Mucosa of gallbladder (tissue), 1 donor: ENCODE results near the gene SLC2A14. TPM values are rescaled to one million over a fixed set of nuclear protein-coding genes. Genes with fewer than 3 reads are reported as not detected.
"Not testable (repeated sequence)": the region's sequence is repeated elsewhere in the genome, so short reads cannot be mapped to it uniquely, and the experiment has no call there.

Experiments used
- DNase-seq: peaks from one replicate; pipeline ENCODE4 v3.0.0-alpha.2; 2020; ENCODE audit warnings: low spot score
- total RNA-seq: library from RNA; stranded (reverse); gene quantifications from one replicate; pipeline ENCODE4 v1.2.1, GENCODE V29; 2021
- donor health status: DM: no; HTN: no; CAD: no.

The SLC2A14 gene
- 1.1 TPM for total RNA-seq

DNA sequence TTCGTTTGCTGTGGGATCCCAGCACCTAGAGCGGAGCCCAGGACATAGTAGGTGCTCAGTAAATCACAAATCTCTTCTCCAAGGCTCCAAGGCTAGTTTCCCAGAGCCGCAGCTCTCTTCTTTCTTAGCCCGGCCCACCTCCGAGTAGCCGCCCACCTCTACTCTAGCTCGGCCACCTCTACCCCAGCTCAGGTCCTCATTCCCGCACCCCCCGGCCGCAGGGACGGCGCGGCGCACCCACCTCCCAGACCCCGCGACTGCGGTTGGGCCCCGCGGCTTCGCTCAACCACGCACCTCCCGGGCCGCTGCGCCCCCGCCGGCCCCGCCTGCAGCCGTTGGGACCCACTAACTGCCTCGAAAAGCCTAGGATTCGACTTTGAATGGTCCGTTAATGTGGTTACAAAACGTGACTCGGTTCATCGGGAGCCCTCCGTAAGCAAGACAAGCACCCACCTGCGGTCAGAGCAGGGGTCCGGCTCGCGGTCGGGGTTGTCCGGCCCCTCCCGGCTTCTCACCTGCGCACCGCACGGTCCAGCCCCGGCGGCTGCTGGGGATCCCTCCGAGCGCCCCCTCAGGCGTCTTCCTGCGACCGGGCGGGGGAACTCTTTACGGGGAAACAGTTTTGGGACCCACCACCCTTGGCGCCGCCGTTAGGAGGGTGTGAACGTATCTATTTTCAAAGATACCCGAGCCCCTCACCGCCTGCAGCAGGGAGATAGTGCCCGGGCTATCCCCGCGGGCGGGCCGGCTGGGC, at the start of gene SLC2A14:
Gene SLC2A14 (minus strand): TSS at position 350 of the 754 bp plus-strand sequence. CDS start 3,035 bp downstream, outside the sequence.
- DNase-seq, result no peak

DNA sequence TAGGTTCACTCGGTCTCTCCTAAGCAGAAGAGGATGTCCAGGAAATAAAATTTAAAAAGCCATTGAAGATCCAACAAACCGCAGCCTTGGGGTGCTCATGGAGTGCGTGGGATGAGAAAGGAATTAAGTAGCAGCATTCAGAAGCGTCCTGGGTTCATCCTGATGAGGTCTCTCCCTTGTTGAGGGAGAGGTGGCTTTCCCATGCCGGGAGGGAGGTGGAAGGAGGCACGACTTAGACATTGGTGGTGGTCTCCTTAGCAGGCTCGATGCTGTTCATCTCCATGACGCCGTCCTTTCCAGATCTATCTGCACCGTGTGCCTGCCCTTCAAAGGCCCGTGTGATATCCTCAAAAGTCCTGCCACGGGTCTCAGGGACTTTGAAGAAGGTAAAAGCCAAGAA, 48.5 kb upstream of the SLC2A14 start:
- DNase-seq, result not testable (repeated sequence)

DNA sequence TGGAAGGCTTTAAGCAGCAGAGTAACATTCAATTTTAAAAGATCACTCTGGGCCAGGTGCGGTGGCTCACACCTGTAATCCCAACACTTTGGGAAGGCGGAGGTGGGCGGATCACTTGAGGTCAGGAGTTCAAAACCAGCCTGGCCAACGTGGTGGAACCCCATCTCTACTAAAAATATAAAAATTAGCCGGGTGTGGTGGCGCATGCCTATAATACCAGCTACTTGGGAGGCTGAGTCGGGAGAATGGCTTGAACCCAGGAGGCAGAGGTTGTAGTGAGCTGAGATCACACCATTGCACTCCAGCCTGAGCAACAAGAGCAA, 45.5 kb upstream of the SLC2A14 start:
- DNase-seq, result not testable (repeated sequence)

DNA sequence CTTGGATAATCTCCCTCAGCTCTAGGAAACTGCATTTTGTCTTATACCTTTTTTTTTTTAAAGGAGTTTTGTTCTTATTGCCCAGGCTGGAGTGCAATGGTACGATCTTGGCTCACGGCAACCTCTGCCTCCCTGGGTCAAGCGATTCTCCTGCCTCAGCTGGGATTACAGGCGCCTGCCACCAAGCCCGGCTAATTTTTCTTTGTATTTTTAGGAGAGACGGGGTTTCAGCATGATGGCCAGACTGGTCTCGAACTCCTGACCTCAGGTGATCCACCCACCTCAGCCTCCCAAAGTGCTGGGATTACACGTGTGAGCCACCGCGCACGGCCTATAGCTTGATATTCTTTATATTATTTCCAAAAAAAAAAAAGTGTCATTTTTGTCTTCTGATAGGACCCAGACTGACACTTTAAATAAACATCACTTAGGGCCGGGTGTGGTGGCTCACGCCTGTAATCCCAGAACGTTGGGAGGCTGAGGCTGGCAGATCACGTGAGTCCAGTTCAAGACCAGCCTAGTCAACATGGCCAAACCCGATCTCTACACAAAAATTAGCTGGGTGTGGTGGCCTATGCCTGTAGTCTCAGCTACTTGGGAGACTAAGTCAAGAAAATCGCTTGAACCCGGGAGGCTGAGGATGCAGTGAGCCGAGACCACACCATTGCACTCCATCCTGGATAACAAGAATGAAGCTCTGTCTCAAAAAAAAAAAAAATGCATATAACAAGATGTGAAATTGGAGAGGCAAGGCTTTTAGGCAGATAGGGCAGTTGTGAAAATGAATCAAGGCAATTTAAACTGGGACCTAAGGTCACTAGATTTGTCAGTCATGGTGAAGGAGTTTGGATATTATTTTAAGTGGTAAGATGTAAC, 44.9 kb upstream of the SLC2A14 start:
- DNase-seq, result no peak

DNA sequence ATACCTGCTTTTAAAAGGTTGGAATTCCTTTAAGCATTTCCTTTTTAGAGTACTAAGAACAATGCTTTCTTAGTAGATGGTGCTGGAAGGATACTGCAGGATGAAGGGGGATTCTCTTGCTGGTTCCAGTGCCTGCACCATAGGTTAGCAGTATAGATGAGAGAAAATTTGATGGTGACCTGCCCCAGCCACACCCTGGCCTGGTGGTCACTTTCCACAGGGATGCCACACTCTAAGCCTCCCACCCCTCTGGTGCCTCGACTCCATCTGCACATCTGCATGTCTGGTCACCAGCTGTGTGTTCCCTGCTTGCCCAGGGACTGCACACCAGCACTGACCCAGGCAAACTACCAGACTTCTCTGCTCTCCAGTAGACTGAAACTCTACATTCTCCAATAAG, 44.2 kb upstream of the SLC2A14 start:
- DNase-seq, result no peak

DNA sequence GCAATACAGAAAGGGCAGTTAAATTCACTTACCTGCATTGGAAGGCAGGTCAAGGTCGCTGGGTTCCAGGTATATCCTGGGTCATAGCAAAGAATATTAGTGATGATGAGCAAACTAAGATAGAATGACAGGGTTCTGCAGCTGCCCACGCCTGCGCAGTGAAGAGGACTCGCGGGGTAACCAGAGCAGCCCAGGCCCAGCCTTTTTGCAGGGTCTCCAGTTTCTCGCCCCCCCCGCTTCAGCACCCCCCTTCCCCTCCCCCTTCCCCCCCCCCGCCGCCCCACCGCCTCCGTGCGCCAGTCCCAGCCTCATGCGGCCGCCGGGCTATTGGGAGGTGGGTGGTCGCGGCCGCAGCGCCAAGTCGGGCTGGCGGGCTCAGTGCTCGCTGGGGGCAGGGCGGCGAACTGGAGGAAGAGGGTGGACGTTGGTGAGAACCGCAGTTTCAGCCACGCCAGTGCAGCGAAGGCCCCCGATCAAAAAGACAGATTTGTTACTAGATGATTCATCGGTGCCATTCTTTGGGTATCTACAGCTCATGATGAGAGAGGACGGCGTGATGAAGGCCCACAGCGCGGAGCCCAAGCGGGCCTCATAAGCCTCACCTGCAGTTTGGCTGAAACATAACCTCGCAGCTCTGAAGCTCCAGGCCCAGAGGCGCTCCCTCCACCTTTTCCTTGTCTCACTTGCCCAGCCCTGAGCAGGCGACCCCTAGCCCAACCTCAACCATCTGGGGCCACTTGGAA, 43.1 kb upstream of the SLC2A14 start:
- no peak for DNase-seq

DNA sequence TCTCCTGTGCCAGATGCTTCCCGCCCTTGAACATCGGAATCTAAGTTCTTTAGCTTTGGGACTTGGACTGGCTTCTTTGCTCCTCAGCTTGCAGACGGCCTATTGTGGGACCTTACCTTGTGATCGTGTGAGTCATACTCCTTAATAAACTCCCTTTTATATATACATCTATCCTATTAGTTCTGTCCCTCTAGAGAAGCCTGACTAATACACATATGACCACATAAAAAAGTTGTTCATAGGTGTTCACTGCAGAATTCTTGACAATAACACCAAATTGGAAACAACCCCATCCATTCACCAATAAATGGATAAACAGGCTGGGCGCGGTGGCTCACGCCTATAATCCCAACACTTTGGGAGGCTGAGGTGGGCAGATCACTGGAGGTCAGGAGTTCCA, 37.4 kb upstream of the SLC2A14 start:
- DNase-seq, result not testable (repeated sequence)

DNA sequence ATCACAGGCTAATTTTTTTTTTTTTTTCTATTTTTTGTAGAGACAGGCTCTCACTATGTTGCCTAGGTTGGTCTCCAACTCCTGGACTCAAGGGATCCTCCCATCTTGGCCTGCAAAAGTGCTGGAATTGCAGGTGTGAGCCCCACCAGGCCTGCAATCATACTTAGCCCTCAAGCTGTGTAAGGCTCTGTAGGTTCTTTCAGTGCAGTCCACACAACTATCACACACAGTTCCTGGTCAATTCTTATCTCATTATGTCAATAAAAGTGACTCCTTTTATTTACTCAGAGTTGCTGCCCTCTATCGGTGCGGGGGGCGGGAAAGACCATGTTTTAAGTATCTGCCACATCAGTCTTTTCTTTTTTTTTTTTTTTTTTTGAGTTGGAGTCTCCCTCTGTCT, 34.3 kb upstream of the SLC2A14 start:
- peak; percentile 67 for DNase-seq

DNA sequence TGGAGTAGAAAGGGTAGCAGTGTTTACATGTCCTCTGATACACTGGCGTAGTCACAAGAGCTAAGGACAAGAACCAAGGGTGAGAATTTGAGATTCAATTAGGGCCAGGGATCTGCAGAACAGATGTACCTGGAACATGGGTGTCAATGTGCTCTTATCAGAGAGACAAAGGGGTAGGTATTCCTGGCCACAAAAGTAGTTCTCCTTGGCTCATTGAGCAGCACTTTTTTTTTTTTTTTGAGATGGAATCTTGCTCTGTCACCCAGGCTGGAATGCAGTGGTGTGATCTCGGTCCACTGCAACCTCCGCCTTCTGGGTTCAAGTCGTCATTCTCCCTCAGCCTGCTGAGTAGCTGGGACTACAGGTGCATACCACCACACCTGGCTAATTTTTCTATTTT, 33.6 kb upstream of the SLC2A14 start:
- DNase-seq, result not testable (repeated sequence)

DNA sequence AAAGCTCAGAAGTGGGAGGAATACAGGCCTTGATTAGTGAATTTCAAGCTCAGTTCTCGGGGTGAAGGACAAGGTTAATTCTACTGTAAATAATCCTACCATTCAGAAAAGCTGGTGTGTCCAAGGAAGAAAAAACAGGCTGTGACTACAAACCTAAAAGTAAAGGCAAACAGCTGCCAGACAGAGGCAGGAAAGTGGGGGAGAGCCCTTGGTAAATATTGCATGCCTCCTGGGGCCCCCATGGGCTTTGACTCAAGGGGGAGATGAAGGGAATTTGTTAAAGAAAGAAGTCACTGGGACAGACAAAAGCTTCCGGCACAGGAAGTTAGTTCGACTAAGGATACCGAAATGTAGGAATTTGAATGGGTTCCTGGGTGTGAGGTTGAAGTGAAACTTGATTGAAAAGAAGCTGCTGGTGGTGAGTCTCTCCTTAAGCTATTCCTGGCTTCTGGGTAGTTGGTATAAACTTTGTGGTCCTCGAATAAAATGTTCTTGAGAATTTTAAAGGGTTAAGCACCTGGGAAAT, 32.9 kb upstream of the SLC2A14 start:
- DNase-seq, result not testable (repeated sequence)

DNA sequence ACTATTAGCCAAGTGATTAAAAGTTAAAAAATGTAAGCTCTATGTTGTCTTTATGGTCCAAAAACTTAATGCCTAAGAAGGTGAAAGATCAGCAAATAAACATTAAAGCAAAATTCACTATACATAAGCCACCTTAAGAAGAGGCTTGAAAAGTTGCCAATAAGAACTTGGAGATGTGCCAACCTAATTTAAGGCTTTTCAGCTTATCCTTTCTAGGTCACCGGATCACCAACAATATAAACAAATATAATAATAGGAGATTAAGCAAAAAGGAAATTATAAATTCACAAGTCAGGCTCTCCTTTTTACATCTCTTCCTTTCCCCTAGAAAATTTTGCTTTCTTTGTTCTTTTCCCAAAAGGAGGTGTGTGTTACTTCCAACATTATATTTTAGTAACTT, 32.4 kb upstream of the SLC2A14 start:
- DNase-seq, result no peak

DNA sequence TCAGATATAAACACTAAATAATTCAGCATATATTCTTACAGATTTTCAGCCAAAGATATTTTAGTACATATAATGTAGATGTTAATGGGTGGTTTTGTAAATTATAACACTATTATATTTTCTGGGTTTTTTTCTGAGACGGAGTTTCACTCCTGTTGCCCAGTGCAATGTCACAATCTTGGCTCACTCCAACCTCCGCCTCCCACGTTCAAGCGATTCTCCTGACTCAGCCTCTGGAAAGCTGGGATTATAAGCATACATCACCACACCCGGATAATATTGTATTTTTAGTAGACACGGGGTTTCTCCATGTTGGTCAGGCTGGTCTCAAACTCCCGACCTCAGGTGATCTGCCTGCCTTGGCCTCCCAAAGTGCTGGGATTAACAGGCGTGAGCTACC, 29.7 kb upstream of the SLC2A14 start:
- DNase-seq, result not testable (repeated sequence)

DNA sequence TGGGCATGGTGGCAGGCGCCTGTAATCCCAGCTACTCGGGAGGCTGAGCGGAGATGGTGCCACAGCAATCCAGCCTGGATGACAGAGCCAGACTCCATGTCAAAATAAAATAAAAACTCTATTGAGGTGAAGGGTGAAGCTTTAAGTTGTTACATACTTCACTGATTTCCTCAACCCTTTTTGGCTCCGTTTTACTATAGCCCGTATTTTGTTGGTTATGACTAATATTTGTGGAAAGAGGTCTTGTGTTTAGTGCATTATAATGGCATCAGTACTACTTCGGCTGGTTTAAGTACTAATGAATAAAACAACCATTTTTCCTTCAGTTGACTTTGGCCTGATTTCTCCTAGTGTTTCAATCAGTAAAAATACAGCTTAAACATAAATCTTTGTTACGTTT, 27.0 kb upstream of the SLC2A14 start:
- no peak for DNase-seq

DNA sequence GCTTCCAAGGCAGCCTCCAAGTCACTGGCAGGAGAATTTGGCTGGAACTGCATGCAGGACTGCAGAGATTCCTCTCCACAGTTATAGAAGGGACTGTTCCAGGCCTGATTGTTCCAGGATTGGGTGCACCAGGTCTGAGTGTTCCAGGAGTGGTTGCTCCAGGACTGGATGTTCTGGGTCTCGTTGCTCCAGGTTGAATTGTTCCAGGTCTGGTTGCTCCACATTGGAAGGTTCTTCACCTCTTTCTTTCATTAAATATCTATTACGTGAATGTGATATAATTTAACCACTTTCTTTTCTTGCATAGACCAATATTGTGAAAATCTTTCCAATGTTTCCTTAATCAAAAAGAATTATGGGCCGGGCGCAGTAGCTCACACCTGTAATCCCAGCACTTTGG, 24.0 kb upstream of the SLC2A14 start:
- not testable (repeated sequence) for DNase-seq

DNA sequence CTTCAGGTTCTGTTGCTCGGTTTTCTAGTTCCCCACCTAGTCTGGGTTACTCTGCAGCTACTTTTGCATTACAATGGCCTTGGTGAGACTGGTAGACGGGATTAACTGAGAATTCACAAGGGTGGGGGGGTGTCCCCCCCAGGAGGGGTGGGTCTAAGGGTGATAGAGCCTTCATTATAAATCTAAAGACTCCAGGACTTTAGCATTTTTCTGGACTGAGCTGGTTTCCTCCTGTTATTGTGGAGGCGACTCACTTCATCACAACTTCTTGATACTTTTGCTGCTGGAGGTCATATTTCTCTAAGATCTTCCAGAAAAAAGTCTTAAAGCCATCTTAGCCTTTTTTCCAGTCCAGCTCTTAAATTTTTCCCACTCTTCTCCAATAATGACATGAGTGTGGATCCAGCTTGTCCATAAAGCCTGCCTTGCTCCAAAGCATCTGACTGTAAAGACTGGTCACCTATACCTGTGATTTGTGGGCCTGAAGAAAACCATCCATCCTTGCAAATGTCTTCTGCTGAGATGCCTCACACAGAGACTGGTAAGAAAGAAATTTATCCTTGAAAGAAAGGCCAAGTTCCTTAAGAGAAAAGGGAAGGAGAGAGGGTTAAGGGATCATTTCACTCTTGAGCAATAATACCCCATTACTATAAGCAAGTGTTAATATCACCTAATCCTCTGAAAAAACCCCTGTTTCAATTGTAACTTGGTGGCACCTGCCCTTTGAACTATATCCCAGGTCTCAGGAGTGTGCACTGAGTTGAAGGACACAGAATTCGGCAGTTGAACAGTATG, 19.7 kb upstream of the SLC2A14 start:
- no peak for DNase-seq

DNA sequence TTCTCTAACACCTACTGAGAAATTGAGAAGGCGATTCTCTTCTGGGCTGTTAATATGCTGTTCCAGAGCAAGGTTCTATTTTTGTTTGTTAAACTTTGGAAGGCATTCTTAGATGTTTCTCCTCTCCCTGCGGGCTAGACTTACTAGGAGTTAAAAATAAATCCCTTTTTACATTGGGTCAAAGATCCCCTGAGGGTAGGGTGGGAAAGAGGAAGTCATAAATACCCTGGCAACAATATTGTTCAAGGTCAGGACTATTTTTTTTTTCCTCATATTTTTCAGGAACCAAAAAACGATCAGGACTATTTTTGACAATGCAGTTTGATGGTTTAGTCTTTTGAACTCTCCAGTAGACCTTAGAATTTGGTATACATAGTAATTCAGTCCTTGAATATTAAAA, 12.0 kb upstream of the SLC2A14 start:
- DNase-seq, result no peak

DNA sequence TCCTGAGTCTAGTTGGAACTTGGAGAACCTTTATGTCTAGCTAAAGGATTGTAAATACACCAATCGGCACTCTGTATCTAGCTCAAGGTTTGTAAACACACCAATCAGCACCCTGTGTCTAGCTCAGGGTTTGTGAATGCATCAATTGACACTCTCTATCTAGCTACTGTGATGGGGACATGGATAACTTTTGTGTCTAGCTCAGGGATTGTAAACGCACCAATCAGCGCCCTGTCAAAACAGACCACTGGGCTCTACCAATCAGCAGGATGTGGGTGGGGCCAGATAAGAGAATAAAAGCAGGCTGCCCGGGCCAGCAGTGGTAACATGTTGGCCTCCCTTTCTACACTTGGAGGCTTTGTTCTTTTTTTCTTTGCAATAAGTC, 9.0 kb upstream of the SLC2A14 start:
- not testable (repeated sequence) for DNase-seq

DNA sequence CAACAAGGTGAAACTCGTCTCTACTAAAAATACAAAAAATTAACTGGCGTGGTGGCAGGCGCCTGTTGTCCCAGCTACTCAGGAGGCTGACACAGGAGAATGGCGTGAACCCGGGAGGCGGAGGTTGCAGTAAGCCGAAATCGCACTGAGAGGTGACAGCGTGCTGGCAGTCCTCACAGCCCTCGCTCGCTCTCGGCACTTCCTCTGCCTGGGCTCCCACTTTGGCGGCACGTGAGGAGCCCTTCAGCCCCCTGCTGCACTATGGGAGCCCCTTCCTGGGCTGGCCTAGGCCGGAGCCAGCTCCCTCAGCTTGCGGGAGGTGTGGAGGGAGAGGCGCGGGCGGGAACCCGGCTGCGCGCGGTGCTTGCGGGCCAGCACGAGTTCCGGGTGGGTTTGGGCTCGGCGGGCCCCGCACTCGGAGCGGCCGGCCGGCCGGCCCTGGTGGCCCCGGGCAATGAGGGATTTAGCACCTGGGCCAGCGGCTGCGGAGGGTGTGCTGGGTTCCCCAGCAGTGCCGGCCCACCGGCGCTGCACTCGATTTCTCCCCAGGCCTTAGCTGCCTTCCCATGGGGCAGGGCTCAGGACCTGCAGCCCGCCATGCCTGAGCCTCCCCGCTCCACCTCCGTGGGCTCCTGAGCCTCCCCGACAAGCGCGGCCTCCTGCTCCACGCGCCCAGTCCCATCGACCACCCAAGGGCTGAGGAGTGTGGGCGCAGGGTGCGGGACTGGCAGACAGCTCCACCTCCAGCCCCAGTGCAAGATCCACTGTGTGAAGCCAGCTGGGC, 8.4 kb upstream of the SLC2A14 start:
- not testable (repeated sequence) for DNase-seq

DNA sequence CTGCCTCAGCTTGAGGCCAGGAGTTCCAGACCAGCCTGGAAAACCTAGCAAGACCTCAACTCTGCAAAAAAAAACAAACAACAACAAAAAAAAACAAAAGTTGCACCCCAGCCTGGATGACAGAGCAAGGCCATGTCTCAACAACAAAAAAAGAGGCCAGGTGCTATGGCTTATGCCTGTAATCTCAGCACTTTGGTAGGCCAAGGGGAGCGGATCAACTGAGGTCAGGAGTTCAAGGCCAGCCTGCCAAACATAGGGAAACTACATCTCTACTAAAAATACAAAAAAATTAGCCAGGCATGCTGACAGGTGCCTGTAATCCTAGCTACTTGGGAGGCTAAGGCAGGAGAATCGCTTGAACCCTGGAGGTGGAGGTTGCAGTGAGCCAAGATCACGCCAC, 6.5 kb upstream of the SLC2A14 start:
- no peak for DNase-seq

DNA sequence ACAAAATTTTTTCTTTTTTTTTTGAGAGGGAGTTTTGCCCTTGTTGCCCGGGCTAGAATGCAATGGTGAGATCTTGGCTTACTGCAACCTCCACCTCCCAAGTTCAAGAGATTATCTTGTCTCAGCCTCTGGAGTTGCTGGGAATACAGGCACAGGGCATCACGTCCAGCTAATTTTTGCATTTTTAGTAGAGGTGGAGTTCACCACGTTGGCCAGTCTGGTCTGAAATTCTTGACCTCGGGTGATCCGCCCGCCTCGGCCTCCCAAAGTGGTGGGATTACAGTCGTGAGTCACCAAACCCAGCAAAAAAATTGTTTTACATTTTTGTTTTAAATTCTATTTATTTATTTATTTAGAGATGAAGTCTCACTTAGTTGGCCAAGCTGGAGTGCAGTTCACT, 4.7 kb upstream of the SLC2A14 start:
- DNase-seq, result no peak

DNA sequence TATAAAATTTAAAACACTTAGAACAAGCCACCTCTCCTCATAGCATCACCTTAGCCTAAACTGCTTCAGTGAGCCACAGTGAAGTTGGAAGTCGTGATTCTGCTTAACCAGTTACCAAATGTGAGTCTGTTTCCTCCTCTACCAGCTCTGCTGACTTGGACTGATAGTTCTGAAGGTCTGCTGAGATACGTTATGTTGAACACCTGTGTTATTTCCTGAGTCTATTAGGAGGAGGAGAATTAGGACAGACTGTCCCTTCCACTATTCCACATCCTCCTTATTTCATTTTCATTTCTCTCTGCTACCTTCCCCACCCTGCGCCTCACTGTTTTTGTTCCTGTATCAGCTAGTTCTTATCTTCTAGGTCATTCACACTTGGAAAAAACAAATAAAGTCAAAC, 2.4 kb downstream of the SLC2A14 start:
- no peak for DNase-seq
